Mesenchymal stem cell (in vitro differentiated cells and primary cell): ENCODE data around the gene TRPC4.

ENCODE experiments used
- DNase-seq: peaks from one replicate; pipeline ENCODE4 v3.0.0-alpha.2; 2013
- H2AFZ ChIP-seq: one replicate; pipeline ENCODE4 v1.6.1; 2013; ENCODE audit warnings: low read depth, mild to moderate bottlenecking, control low read depth, inconsistent platforms, low read length, moderate library complexity
- H2AK5ac ChIP-seq: 2 replicates; pipeline ENCODE4 v1.6.1; 2013; ENCODE audit warnings: low read length, moderate library complexity, mild to moderate bottlenecking, inconsistent platforms; ENCODE audit not compliant: severe bottlenecking
- H2BK120ac ChIP-seq: one replicate; pipeline ENCODE4 v1.6.1; 2013; ENCODE audit warnings: low read depth, mild to moderate bottlenecking, inconsistent platforms, low read length, moderate library complexity
- H2BK12ac ChIP-seq, 2 experiments: one replicate each; pipeline ENCODE4 v1.6.1; 2013; ENCODE audit warnings: inconsistent platforms in 2 of 2, low read length in 2 of 2, mild to moderate bottlenecking in 2 of 2, moderate library complexity in 2 of 2, control low read depth in 1 of 2
- H2BK15ac ChIP-seq: one replicate; pipeline ENCODE4 v1.6.1; 2013; ENCODE audit warnings: mild to moderate bottlenecking, low read depth, inconsistent platforms; ENCODE audit not compliant: poor library complexity, severe bottlenecking
- H2BK5ac ChIP-seq: 2 replicates; pipeline ENCODE4 v1.6.1; 2013; ENCODE audit warnings: low read depth, mild to moderate bottlenecking, low read length, control low read depth, inconsistent platforms; ENCODE audit not compliant: poor library complexity, severe bottlenecking
- H3K14ac ChIP-seq, 2 experiments: one replicate each; pipeline ENCODE4 v1.6.1; 2013; ENCODE audit warnings: inconsistent platforms in 2 of 2, low read length in 2 of 2, control low read depth in 1 of 2, mild to moderate bottlenecking in 1 of 2, moderate library complexity in 1 of 2
- H3K18ac ChIP-seq, 2 experiments: one replicate each; pipeline ENCODE4 v1.6.1; 2013; ENCODE audit warnings: inconsistent platforms in 2 of 2, low read length in 2 of 2, control low read depth in 1 of 2, low read depth in 1 of 2, mild to moderate bottlenecking in 1 of 2
- H3K23ac ChIP-seq, 2 experiments: one replicate each; pipeline ENCODE4 v1.6.1; 2013; ENCODE audit warnings: inconsistent platforms in 2 of 2, low read length in 2 of 2, mild to moderate bottlenecking in 2 of 2, moderate library complexity in 2 of 2, control low read depth in 1 of 2
- H3K27ac ChIP-seq: 2 replicates; pipeline ENCODE4 v1.5.1; 2013; ENCODE audit warnings: mild to moderate bottlenecking, moderate library complexity, low read length, control low read depth, inconsistent platforms; ENCODE audit not compliant: poor library complexity, severe bottlenecking
- H3K27me3 ChIP-seq, 2 experiments: 2 replicates each; pipeline versions ENCODE4 v1.6.1 to v1.7.0; 2013; ENCODE audit warnings: low read length in 2 of 2, mild to moderate bottlenecking in 2 of 2, moderate library complexity in 2 of 2, control low read depth in 1 of 2, inconsistent platforms in 1 of 2; ENCODE audit not compliant: control insufficient read depth in 1 of 2, insufficient read depth in 1 of 2
- H3K36me3 ChIP-seq, 2 experiments: 2 replicates each; pipeline versions ENCODE4 v1.6.1 to v1.7.0; 2013; ENCODE audit warnings: low read length in 2 of 2, control low read depth in 1 of 2, inconsistent platforms in 1 of 2, low read depth in 1 of 2, mild to moderate bottlenecking in 1 of 2; ENCODE audit not compliant: insufficient read depth in 2 of 2, control insufficient read depth in 1 of 2
- H3K4ac ChIP-seq, 2 experiments: one replicate each; pipeline ENCODE4 v1.6.1; 2013; ENCODE audit warnings: inconsistent platforms in 2 of 2, low read length in 2 of 2, mild to moderate bottlenecking in 2 of 2, moderate library complexity in 2 of 2, control low read depth in 1 of 2, low read depth in 1 of 2
- H3K4me1 ChIP-seq: 2 replicates; pipeline ENCODE4 v1.6.1; 2013; ENCODE audit warnings: low read depth, low read length, control low read depth; ENCODE audit not compliant: control insufficient read depth, insufficient read depth
- H3K4me2 ChIP-seq: 2 replicates; pipeline ENCODE4 v1.6.1; 2013; ENCODE audit warnings: low read length, mild to moderate bottlenecking, inconsistent platforms; ENCODE audit not compliant: poor library complexity, severe bottlenecking
- H3K4me3 ChIP-seq, 2 experiments: 2 replicates each; pipeline versions ENCODE4 v1.5.1 to v1.7.0; 2013; ENCODE audit warnings: low read length in 2 of 2, mild to moderate bottlenecking in 2 of 2, control low read depth in 1 of 2, low read depth in 1 of 2; ENCODE audit not compliant: insufficient read depth in 1 of 2
- H3K79me1 ChIP-seq: replicated peaks from 2 replicates; pipeline ENCODE4 v1.6.1; 2013; ENCODE audit warnings: mild to moderate bottlenecking, control low read depth, low read length, inconsistent platforms; ENCODE audit not compliant: poor library complexity, severe bottlenecking
- H3K9ac ChIP-seq: 2 replicates; pipeline ENCODE4 v1.7.0; 2013; ENCODE audit warnings: mild to moderate bottlenecking, low read length, moderate library complexity
- H3K9me3 ChIP-seq: 2 replicates; pipeline ENCODE4 v1.7.0; 2013; ENCODE audit warnings: mild to moderate bottlenecking, low read length; ENCODE audit not compliant: control insufficient read depth
- H4K8ac ChIP-seq: one replicate; pipeline ENCODE4 v1.6.1; 2013; ENCODE audit warnings: inconsistent platforms, mild to moderate bottlenecking, low read length, moderate library complexity
- H4K91ac ChIP-seq: one replicate; pipeline ENCODE4 v1.6.1; 2013; ENCODE audit warnings: mild to moderate bottlenecking, low read length, inconsistent platforms
- WGBS: methylation state at CpG from one replicate; pipeline ENCODE4 v1.1.7; 2013; ENCODE audit warnings: mixed read lengths; 5-methylcytosine and 5-hydroxymethylcytosine counted together

Gene TRPC4

GRCh38 chr13:37863708-37864107, 5.9 kb downstream of the TRPC4 start:
- no peaks in the 10 kb centered on the region for H3K79me1 ChIP-seq
- H3K18ac ChIP-seq, result no peak overlapping the region
- no peak overlapping the region for H3K23ac ChIP-seq

GRCh38 chr13:37835392-37835791, 34.2 kb downstream of the TRPC4 start:
- Histone ChIP-seq H3K4me3 (no peak overlapping the region), H3K4ac (no peak overlapping the region), H2BK120ac (no peak overlapping the region), H3K79me1 (no peaks in the 10 kb centered on the region), H3K4me1 (no peaks in the 10 kb centered on the region), H2BK12ac (no peak overlapping the region), H3K9me3 (no peaks in the 10 kb centered on the region), H3K4me2 (no peak overlapping the region), H2BK15ac (no peak overlapping the region), H3K9ac (no peak overlapping the region), H2AK5ac (no peak overlapping the region), H3K23ac (no peak overlapping the region), H4K8ac (no peak overlapping the region), H3K27ac (no peak overlapping the region), H3K36me3 (no peaks in the 10 kb centered on the region), H3K27me3 (no peaks in the 10 kb centered on the region), H4K91ac (no peak overlapping the region), H3K14ac (no peak overlapping the region), H2BK5ac (no peak overlapping the region), H2AFZ (no peak overlapping the region), H3K18ac (no peak overlapping the region)
- DNase-seq, result no peak
- 98% methylated on average over 3 of the region's 4 CpGs for WGBS

More at GRCh38 chr13:37863708-37864107, 5.9 kb downstream of the TRPC4 start:
- no peak overlapping the region for H3K4me2 ChIP-seq
- H2BK15ac ChIP-seq, result no peak overlapping the region
- H3K4ac ChIP-seq, result no peak overlapping the region
- no peak overlapping the region for H2BK120ac ChIP-seq
- no peak overlapping the region for H2AK5ac ChIP-seq
- WGBS, result 100% methylated on average over 1 of the region's 1 CpG
- H3K27ac ChIP-seq, result no peak overlapping the region
- H3K9ac ChIP-seq, result no peak overlapping the region
- no peak overlapping the region for H4K91ac ChIP-seq
- H3K9me3 ChIP-seq, result no peaks in the 10 kb centered on the region
- no peak overlapping the region for H2BK12ac ChIP-seq
- no peak overlapping the region for H2AFZ ChIP-seq
- no peaks in the 10 kb centered on the region for H3K36me3 ChIP-seq
- DNase-seq, result no peak
- no peaks in the 10 kb centered on the region for H3K27me3 ChIP-seq
- H3K4me1 ChIP-seq, result no peaks in the 10 kb centered on the region
- H4K8ac ChIP-seq, result no peak overlapping the region
- no peak overlapping the region for H2BK5ac ChIP-seq
- H3K4me3 ChIP-seq, result no peak overlapping the region
- H3K14ac ChIP-seq, result no peak overlapping the region

- no peak overlapping the region for H3K14ac ChIP-seq
These were observed 36.2 kb downstream of the TRPC4 start for GRCh38 chr13:37833411-37833810.

GRCh38 chr13:37816276-37816675, 53.3 kb downstream of the TRPC4 start:
- Histone ChIP-seq H3K79me1 (no peaks in the 10 kb centered on the region), H3K9me3 (peaks cover 35% of the 10 kb centered on the region), H4K8ac (no peak overlapping the region), H3K9ac (no peak overlapping the region), H3K36me3 (no peaks in the 10 kb centered on the region), H3K27ac (no peak overlapping the region), H2AK5ac (no peak overlapping the region), H3K4me1 (no peaks in the 10 kb centered on the region), H3K4me3 (no peak overlapping the region), H2BK15ac (no peak overlapping the region), H2BK12ac (no peak overlapping the region), H2AFZ (no peak overlapping the region), H3K4ac (no peak overlapping the region), H2BK5ac (no peak overlapping the region), H2BK120ac (no peak overlapping the region), H3K18ac (no peak overlapping the region), H3K14ac (no peak overlapping the region), H4K91ac (no peak overlapping the region), H3K4me2 (no peak overlapping the region), H3K23ac (no peak overlapping the region), H3K27me3 (no peaks in the 10 kb centered on the region)
- no peak for DNase-seq
- 70% methylated on average over 1 of the region's 1 CpG for WGBS

More at GRCh38 chr13:37833411-37833810, 36.2 kb downstream of the TRPC4 start:
- no peaks in the 10 kb centered on the region for H3K79me1 ChIP-seq
- H3K4ac ChIP-seq, result no peak overlapping the region
- no peaks in the 10 kb centered on the region for H3K27me3 ChIP-seq
- no peak for DNase-seq
- no peaks in the 10 kb centered on the region for H3K36me3 ChIP-seq
- no peak overlapping the region for H3K27ac ChIP-seq
- 90% methylated on average over 2 of the region's 4 CpGs for WGBS
- no peak overlapping the region for H2BK5ac ChIP-seq
- no peak overlapping the region for H2AFZ ChIP-seq
- no peak overlapping the region for H2BK12ac ChIP-seq
- H3K4me2 ChIP-seq, result no peak overlapping the region
- no peak overlapping the region for H4K8ac ChIP-seq
- peaks cover 3% of the 10 kb centered on the region for H3K9me3 ChIP-seq
- no peak overlapping the region for H3K9ac ChIP-seq
- H4K91ac ChIP-seq, result no peak overlapping the region
- no peak overlapping the region for H2BK120ac ChIP-seq
- no peak overlapping the region for H2BK15ac ChIP-seq
- no peaks in the 10 kb centered on the region for H3K4me1 ChIP-seq
- H3K18ac ChIP-seq, result no peak overlapping the region
- no peak overlapping the region for H2AK5ac ChIP-seq
- H3K4me3 ChIP-seq, result no peak overlapping the region
- no peak overlapping the region for H3K23ac ChIP-seq
